Activated naive CD4-positive, alpha-beta T cell treated with anti-CD3 and anti-CD28 coated beads, Interleukin-2, amount 50 U/mL, for 72 hours (primary cell): ENCODE results near the gene LRRN4. TPM values are rescaled to one million over a fixed set of nuclear protein-coding genes. Genes with fewer than 3 reads are reported as not detected.

Experiments
- ATAC-seq, 2 donors: fragments of 150-1000 bp; cut with Tn5 transposase; 2 replicates each; pipeline ENCODE4 v1.10.0; 2021; ENCODE audit warnings: mild to moderate bottlenecking in 2 of 2, moderate library complexity in 2 of 2
- DNase-seq, 2 donors: peaks; one replicate each; pipeline ENCODE4 v3.0.0; 2021 to 2022; ENCODE audit warnings: low spot score in 2 of 2
- H3K27ac Mint-ChIP-seq, 2 donors: one replicate each; pipeline ENCODE4 v1.8.0; 2022; ENCODE audit warnings: mild to moderate bottlenecking in 2 of 2, mixed read lengths in 2 of 2
- H3K36me3 Mint-ChIP-seq, 2 donors: one replicate each; pipeline ENCODE4 v1.8.0; 2022; ENCODE audit warnings: mixed read lengths in 2 of 2
- H3K9me3 Mint-ChIP-seq, 2 donors: one replicate each; pipeline ENCODE4 v1.8.0; 2022; ENCODE audit warnings: mixed read lengths in 2 of 2
- total RNA-seq, 2 donors: library from RNA; stranded (reverse); gene quantifications; one replicate each; pipeline ENCODE4 v1.2.3, GENCODE V29; 2022

The LRRN4 gene
- total RNA-seq: not detected

- Mint-ChIP-seq H3K9me3 (no peaks in the 10 kb centered on the region), H3K27ac (no peak within 1 kb of the TSS), H3K36me3 (no peaks in the 10 kb centered on the region)
- no peak for ATAC-seq
- DNase-seq: no peak
Observed at GRCh38 chr20:6053776-6054688, at the start of gene LRRN4. LRRN4 (minus strand) TSS chr20:6054060; CDS start chr20:6052799, 1,261 bp downstream.

- no peak overlapping the region for H3K27ac Mint-ChIP-seq
- no peaks in the 10 kb centered on the region for H3K36me3 Mint-ChIP-seq
- ATAC-seq (no peak), DNase-seq (no peak)
- no peaks in the 10 kb centered on the region for H3K9me3 Mint-ChIP-seq
Observed at GRCh38 chr20:6103301-6103700, 49.4 kb upstream of the LRRN4 start.

- H3K27ac Mint-ChIP-seq: no peak overlapping the region
- H3K9me3 Mint-ChIP-seq: no peaks in the 10 kb centered on the region
- no peak for ATAC-seq
Observed at GRCh38 chr20:6101346-6101745, 47.5 kb upstream of the LRRN4 start.

GRCh38 chr20:6100246-6100645, 46.4 kb upstream of the LRRN4 start:
- DNase-seq (no peak), ATAC-seq (no peak)
- Mint-ChIP-seq H3K9me3 (no peaks in the 10 kb centered on the region), H3K27ac (peak overlapping the region in 1 of 2 donors; percentile 57), H3K36me3 (no peaks in the 10 kb centered on the region)

More at GRCh38 chr20:6101346-6101745, 47.5 kb upstream of the LRRN4 start:
- H3K36me3 Mint-ChIP-seq: no peaks in the 10 kb centered on the region
- DNase-seq: no peak

GRCh38 chr20:6099819-6100218, 46.0 kb upstream of the LRRN4 start:
- Mint-ChIP-seq H3K9me3 (no peaks in the 10 kb centered on the region), H3K36me3 (no peaks in the 10 kb centered on the region), H3K27ac (peak overlapping the region in 1 of 2 donors; percentile 57)
- no peak for DNase-seq
- ATAC-seq: no peak

GRCh38 chr20:6095409-6095808, 41.5 kb upstream of the LRRN4 start:
- H3K36me3 Mint-ChIP-seq: no peaks in the 10 kb centered on the region
- ATAC-seq (no peak), DNase-seq (no peak)
- H3K27ac Mint-ChIP-seq: no peak overlapping the region
- H3K9me3 Mint-ChIP-seq: no peaks in the 10 kb centered on the region

- Mint-ChIP-seq H3K27ac (no peak overlapping the region), H3K9me3 (no peaks in the 10 kb centered on the region), H3K36me3 (no peaks in the 10 kb centered on the region)
- no peak for DNase-seq
- no peak for ATAC-seq
Observed at GRCh38 chr20:6094565-6094964, 40.7 kb upstream of the LRRN4 start.

GRCh38 chr20:6094063-6094462, 40.2 kb upstream of the LRRN4 start:
- no peaks in the 10 kb centered on the region for H3K36me3 Mint-ChIP-seq
- DNase-seq (no peak), ATAC-seq (no peak)
- no peak overlapping the region for H3K27ac Mint-ChIP-seq
- no peaks in the 10 kb centered on the region for H3K9me3 Mint-ChIP-seq

GRCh38 chr20:6091661-6092060, 37.8 kb upstream of the LRRN4 start:
- Mint-ChIP-seq H3K27ac (no peak overlapping the region), H3K36me3 (no peaks in the 10 kb centered on the region), H3K9me3 (no peaks in the 10 kb centered on the region)
- DNase-seq: no peak
- no peak for ATAC-seq

- Mint-ChIP-seq H3K9me3 (no peaks in the 10 kb centered on the region), H3K36me3 (no peaks in the 10 kb centered on the region), H3K27ac (no peak overlapping the region)
- DNase-seq: no peak
- ATAC-seq: no peak
Observed at GRCh38 chr20:6086868-6087267, 33.0 kb upstream of the LRRN4 start.

- Mint-ChIP-seq H3K9me3 (no peaks in the 10 kb centered on the region), H3K27ac (no peak overlapping the region), H3K36me3 (no peaks in the 10 kb centered on the region)
- ATAC-seq (no peak), DNase-seq (no peak)
Observed at GRCh38 chr20:6083926-6084325, 30.1 kb upstream of the LRRN4 start.

- ATAC-seq: no peak
- Mint-ChIP-seq H3K36me3 (no peaks in the 10 kb centered on the region), H3K9me3 (no peaks in the 10 kb centered on the region), H3K27ac (no peak overlapping the region)
- DNase-seq: no peak
Observed at GRCh38 chr20:6081236-6081635, 27.4 kb upstream of the LRRN4 start.

- no peak for DNase-seq
- H3K27ac Mint-ChIP-seq: no peak overlapping the region
- no peak for ATAC-seq
- H3K9me3 Mint-ChIP-seq: no peaks in the 10 kb centered on the region
- H3K36me3 Mint-ChIP-seq: no peaks in the 10 kb centered on the region
Observed at GRCh38 chr20:6079016-6079415, 25.2 kb upstream of the LRRN4 start.

- H3K9me3 Mint-ChIP-seq: no peaks in the 10 kb centered on the region
- DNase-seq: no peak
- no peak overlapping the region for H3K27ac Mint-ChIP-seq
- ATAC-seq: no peak
- no peaks in the 10 kb centered on the region for H3K36me3 Mint-ChIP-seq
Observed at GRCh38 chr20:6075428-6076219, 21.8 kb upstream of the LRRN4 start.

- Mint-ChIP-seq H3K27ac (no peak overlapping the region), H3K36me3 (no peaks in the 10 kb centered on the region), H3K9me3 (no peaks in the 10 kb centered on the region)
- ATAC-seq (no peak), DNase-seq (no peak)
Observed at GRCh38 chr20:6074784-6075183, 20.9 kb upstream of the LRRN4 start.

- ATAC-seq: peak in 1 of 2 donors; percentile 86
- no peaks in the 10 kb centered on the region for H3K9me3 Mint-ChIP-seq
Observed at GRCh38 chr20:6074145-6074561, 20.3 kb upstream of the LRRN4 start.

More at GRCh38 chr20:6074145-6074561, 20.3 kb upstream of the LRRN4 start:
- DNase-seq: no peak
- Mint-ChIP-seq H3K36me3 (no peaks in the 10 kb centered on the region), H3K27ac (peak overlapping the region in 1 of 2 donors; percentile 22)
